NCI-H2029 treated with DMSO at 0.1 percent for 48 hours (cell line): ENCODE results near the gene PPIL6.
A peak's percentile ranks its signal among the peaks of the same experiment; 100 is the strongest.
"Not testable (repeated sequence)": the region's sequence is repeated elsewhere in the genome, so short reads cannot be mapped to it uniquely, and the experiment has no call there.

Experiments
- DNase-seq: peaks from one replicate; lab custom pipeline; 2025; lab: John Stamatoyannopoulos, UW

The PPIL6 gene

DNA sequence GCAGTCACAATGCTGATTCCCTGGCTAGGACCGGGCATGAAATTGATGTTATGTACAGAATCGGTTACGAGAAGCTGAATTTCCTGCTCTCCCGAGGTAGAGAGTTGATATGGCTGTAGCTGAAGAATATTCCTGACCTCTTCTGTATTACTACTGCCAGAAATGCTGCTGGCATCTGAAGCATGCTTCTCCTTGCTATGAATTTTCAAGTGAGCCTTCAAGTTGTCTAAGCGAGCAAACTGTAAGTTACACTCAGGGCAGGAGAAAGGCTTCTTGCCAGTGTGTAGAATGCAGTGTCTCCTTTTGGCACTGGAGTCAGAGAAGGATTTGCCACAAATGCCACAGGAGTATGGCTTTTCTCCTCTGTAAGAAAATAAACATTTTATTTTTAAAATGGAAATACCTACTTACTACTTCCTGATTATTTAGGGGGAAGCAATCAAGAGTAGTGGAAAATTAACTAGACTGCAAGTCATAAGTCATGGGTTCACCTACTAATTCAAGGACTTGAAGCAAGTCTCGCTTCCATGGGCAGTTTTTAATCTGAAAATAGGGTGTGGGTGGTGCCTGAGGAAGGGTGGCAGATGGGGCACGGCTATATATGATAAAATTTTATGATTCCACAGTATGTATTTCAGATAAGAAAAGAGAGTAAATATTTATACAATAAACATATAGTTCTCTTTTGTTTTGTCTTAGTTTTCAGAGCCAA is 25.9 kb upstream of the PPIL6 start:
- no peak for DNase-seq

DNA sequence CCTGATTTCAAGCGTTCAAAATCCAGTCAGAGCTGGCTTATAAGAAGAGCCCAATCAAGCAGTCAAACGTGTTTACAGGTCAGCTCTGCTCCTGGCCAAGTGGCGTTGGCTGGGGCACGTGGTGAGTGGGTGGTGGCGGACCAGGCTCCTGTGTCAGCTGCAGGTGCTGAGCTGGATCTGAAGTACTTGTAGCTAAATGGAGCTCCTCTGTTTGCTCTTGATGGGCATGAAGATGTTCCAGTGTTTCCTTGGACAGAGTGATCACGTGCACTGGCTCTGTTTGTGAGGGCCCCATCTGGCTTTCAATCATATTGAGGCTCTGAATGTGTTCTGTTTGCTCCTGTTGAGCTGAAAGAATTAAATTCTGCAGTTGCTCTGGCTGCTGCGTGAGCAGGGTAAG is 25.3 kb upstream of the PPIL6 start:
- DNase-seq: peak; percentile 99

DNA sequence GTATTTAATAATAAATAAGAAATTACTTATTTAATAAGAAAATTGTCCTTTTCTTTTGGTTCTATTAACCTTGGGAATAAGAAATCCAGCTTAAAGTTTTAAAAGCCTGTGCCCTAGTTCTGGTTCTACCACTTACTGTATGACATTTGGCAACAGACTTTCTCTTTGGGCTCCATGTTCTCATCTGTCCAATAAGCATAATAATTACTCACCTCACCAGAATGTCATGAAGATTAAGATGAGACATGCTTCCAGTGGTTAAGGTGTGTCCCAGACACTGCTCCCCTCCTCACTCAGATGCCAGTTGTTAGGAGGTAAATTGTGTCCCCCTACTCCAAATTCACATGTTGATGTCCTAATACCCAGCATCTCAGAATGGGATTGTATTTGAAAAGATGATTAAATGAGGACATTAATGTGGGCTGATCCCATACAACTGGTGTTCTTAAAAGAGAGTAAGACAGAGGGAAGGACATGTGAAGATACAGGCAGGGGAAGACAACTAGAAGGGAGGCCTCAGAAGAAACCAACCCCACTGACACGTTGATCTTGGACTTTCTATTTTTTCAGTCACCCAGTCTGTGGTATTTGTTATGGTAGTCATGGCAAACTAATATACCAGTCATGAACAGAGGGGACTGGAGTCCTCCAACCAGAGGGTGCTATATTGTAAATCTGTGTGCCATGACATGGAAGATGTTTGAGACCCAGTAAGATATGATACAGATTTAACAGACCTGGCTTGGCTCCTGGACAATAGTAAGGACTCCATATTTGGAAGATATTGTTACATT is 21.5 kb upstream of the PPIL6 start:
- no peak for DNase-seq

DNA sequence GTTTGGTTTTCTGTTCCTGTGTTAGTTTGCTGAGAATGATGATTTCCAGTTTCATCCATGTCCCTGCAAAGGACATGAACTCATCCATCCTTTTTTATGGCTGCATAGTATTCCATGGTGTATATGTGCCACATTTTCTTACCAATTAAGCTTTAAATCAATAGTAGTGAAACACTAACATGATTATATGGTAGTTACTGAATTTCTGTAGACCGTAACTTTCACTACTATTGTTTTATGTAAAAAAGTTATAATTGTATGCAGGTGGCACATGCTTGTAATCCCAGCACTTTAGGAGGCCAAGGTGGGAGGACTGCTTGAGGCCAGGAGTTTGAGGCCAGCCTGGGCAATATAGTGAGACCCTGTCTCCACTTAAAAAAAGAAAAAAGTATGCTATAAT is 20.8 kb upstream of the PPIL6 start:
- DNase-seq: not testable (repeated sequence)

DNA sequence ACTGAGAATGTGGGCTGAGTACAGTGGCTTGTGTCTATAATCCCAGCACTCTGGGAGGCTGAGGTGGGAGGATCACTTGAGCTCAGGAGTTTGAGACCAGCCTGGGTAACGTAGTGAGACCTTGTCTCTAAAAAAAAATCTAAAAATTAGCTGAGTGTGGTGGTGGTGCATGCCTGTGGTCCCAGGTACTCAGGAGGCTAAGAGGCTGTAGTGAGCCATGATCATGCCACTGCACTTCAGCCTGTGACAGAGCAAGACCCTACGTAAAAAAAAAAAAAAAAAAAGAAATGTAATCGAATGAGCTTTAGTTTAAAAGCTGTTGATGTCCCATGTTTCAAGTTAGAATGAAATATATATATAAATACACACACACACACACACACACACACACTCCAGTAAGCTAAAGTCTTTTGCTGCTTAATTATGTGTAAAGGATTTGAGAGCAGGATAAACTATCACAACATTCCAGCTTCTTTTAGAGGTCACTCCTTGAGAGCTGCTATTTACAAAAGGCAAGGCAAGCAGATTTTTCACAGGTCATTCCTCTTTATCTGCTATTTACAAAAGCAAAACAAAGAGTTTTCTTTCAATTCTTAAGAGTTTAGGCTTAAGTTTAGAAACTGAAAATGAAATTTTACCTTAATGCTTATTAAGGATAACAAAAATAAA is 19.9 kb upstream of the PPIL6 start:
- DNase-seq: no peak

DNA sequence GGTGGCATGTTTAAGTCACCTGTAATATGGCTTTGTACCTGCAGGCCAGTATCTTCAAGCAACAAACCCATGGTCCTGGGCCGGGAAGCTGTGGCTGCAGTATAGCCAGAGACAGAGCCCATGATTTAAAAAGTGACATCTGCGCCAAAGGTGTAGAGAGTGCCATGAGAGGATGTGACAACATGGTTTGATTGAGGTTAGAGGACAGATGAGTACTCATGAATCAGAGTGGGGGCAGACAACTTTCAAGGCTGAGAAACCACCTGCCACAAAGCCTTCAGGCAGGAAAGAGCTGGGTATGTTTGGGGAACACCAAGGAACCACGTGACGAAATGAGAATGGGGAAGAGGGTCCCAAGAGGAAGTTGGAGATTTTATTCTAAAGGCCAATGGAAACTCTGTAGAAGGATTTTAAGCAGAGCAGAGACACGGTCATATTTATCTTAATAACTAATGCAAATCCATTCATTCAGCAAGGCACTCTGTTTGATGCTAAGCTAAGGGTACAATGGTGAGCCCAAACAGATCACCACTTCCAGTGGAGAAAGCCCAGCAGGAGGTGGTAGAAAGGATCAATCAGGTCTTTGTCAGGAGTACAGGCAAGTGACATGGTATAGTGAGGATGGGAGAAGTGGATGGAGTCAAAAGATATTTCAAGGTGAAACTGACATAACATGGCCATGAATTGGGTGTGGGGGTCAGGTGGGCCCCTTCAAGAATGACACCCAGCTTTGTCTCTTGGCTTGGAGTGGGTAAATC is 18.5 kb upstream of the PPIL6 start:
- no peak for DNase-seq

DNA sequence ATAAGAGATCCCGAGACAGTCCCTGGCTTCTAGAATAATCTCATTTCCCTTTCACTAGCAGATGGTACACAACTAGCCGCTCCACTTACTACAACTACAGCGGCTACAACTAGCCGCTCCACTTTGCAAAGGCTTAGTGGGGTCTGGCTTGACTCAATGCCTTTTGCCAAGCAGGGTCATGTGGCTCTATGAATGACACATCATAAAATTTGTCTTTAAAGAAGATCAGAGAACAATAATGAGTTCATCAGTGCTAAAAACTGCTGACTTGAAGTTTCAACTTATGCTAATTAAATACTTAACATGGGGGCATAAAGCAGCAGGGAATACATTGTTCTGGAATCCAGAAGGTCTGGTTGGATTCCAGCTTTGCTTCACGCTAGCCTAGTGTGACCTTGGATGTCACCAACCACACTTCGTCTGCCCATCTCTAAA is 17.2 kb upstream of the PPIL6 start:
- DNase-seq: no peak

DNA sequence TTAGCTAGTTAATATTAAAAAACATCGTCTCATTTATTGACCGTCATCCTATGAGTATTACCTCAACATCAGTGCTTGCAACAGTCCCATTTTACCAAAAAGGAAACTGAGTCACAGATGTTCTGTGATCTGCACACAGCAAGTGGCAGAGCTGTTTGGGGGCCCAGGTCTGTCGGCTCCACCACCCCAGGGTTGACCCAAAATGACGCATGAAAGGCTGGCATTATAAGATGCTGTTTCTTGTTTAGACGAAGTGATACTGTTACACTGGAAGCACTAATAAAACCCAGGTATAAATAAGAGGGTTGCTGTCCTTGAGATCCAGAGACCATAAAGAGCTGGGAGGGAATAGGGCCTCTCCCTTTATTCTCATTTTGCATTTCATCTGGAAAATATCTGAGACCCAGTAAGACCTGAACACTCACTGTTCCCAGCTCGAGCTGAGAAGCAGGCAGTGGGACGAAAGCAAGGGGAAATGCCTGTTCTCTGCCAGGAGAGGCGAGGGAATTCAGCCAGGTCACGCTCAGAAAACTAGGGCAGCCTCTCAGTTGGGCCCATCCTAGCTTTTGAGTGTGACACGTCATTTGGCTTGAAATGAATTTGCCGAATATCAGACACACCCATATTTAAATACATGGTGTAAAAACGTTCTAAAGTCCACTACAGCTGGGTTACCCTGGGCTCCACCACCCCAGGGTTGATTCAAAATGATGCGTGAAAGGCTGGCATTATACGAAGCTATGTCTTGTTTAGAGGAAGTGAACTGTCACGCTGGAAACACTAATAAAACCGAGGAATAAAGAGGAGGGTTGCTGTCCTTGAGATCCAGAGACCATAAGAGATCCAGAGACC is 16.5 kb upstream of the PPIL6 start:
- DNase-seq: no peak

DNA sequence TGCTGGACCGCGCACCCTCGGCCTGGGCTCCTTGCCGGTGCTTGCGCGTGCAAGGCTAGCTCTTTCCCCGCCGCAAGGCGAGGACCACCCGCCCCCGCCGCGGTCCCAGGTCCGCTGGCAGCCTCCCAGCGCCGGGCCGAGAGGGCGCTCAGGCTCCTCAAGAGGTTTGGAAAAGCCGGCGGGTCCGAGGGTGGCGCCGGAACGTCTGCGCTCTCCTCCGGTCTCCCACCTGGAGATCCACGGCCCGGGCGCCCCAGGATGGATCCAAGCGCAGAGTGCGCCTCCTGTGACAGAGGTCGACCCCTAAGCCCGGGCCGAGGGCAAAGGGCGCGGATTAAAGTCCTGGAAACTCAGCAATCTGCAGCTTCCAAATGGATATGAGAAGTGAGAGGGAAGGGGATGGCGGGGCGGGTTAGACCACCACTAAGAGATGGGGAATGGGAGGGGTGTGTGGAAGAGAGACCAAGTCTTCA is 15.7 kb upstream of the PPIL6 start:
- no peak for DNase-seq

DNA sequence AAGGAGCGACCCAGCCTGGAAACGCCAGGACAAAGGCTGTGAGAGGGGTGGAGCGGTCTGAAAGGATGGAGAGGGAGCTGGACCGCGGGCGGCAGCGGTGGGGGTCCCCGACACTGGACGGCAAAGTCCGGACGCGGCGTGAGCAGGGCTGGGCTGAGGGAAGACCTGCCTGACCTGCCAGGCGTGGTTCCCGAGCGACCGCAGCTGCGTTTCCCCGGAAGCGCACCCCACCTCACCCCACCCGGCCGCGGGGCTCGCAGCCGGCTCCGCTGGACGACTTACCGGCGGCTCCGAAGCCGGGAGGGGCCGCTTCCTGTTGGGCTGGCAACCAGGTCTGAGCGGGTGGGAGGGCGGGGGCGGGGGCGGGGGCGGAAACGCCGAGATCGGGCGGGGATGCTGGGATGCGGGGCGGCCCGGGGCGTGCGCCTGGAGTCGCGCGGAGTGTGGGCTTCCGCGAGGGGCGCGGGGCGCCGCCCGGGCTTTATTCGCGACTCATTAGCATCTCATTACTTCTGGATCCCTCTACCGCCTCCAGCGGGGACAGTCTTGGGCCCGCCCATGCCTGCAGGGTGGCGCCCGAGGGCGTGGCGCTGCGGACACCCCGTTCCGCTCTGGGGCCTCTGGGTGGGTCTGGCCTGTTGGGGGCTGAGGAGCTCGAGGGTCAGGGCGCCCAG is 15.1 kb upstream of the PPIL6 start, which contains the start of gene MICAL1:
Gene MICAL1 (minus strand): TSS at position 336 of the 674 bp plus-strand sequence. CDS start 1,576 bp downstream, outside the sequence.
- peak; percentile 23 for DNase-seq

DNA sequence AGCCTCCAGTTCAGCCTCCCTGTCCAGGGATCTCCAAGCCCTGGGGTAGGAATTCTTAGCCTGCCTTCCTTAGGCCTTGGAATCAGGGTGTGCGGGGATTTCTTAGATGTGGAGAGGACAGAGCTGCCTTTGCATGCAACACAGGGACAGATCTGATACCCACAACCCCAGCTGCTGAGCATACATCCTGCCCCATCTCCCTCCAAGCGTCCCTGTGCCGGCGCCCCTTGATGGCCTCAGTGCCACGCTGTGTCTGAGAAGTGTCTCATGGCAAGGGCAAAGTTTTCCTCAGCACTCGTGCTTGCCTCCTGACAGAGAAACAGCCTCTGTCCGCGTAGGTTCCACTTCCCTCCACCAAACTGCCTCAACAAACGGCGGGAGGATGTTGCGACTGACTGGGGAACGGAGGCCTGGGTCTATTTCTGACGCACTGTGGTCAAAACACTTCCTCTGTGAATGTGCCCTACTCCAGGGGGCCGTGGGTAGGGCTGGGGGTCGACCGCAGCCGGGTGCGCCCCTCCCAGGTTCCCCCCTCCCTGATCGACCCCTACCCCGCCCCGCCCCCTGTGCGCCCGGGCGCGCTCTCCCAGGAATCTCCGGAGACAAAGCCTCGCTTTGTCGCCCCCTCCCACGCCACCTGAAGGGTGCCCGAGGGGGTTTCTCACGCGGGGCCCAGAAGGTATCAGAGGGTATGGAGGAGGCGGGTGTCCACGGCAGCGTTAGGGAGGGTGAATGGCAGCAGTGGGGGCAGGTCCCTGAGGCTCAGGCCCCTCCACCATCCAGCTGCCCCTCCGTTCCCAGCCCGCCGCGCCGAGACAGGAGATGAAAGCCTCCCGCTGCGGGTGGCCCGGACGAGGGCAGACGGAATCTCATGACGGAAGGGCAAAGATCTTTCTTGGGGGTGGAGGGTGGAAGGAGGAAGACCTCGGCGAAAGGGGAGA is 14.3 kb upstream of the PPIL6 start:
- no peak for DNase-seq

DNA sequence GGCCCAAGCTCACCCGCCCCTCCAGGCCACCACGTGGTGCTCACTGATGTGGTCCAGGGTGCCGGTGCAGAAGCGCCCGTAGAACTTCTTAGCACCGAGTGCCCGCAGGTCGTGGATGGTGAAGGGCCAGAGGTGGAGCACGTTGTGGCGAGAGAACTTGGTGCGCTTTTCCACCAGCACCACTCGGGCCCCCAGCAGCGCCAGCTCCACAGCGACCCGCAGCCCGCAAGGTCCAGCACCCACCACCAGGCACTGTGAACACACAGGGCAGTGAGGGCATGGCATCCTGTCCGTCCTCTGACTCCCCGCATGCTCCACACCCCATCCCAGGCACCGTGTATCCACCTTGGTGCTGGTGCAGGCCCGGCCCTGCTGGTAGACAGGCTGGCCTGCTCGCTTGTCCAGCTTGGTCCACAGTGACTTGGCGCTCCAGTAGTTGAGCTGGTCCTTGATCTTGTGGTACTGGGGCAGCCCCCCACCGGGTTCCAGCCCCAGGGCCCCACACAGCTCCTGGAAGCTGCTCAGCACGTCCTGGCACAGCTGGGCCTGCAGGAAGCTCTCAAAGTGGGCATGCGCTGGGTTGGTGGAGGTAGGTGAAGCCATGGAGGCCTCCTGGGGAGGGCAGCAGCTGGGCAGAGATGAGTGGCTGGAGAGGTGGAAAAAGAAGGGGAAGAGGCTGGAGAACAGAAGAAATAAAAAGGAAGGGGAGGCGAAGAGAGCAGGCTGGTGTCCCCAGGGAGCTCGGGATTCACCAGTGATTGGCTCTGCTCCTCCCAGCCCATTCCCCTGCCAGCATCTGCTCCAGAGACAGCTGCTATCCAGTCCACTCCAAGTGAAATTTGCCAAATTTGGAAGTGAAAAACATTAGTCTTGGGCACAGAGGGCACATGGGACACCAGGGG is 13.4 kb upstream of the PPIL6 start:
- no peak for DNase-seq

DNA sequence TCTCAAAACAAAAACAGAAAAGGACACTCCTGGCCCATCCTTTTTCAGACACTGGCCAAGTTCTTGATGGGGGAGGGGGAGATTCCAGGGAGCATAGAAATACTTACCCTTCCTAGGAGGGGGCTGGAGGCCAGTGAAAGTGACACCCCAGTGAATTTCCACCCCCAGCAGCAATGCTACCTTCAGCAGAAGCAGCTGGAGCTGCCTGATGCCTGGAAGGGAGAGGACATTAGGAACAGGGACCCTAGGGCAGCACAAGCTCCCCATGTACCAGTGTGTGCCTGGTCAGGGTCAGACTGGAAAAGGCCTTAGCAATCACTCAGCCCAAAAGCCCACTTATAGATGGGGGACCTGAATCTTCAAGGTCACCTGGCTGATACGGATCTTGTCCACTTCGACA is 12.7 kb upstream of the PPIL6 start:
- no peak for DNase-seq

DNA sequence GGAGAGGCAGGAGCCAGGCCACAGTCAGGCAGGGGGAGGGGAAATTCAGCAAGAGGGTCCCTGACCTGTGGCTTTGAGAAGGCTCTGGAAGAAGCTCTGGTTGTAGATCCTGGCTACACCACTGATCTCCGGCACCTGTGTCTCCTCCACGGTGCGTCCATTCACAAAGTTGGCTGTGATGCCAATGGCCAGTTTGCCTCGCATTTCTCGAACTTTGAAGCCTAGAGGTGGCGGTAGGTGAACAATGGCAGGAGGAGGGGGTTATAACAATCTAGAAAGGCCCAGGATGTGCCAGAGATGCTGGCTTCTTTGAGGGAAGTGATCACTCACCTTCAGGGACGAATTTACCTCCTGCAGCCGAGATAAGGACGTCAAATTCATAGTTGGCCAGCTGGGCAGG is 11.8 kb upstream of the PPIL6 start:
- no peak for DNase-seq

DNA sequence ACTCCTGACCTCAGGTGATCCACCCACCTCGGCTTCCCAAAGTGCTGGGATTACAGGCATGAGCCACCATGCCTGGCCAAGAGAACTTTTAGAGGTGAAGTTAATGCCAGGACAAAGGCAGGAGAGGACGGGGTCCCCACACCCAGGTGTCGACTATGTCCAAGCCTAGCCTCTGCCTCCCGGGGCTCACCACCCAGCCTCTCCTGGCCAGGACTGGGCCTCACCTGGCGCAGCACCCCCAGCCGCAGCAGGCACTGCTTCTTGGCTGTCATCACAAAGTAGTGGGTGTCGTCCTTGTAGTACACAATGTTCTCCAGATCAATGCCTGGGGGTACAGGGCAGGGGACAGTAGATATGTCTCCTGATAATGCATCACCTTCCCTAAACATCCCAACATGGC is 10.9 kb upstream of the PPIL6 start:
- DNase-seq: no peak

DNA sequence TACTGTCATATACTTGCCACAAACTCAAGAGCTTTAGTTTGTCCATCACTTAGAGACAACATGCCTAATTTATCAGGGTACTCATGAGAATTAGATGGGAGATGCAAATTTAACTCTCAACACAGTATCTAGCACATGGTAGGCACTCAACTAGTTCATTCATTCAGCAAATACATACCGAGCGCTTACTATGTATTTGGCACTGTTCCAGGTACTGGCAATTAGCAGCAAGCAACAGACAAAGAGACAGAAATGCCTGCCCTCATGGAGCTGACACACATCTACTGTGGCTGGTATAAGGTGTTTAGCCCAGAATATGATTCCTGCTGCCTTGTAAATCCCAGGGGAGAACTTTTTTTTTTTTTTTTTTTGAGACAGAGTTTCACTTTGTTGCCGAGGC is 10.4 kb upstream of the PPIL6 start:
- no peak for DNase-seq

DNA sequence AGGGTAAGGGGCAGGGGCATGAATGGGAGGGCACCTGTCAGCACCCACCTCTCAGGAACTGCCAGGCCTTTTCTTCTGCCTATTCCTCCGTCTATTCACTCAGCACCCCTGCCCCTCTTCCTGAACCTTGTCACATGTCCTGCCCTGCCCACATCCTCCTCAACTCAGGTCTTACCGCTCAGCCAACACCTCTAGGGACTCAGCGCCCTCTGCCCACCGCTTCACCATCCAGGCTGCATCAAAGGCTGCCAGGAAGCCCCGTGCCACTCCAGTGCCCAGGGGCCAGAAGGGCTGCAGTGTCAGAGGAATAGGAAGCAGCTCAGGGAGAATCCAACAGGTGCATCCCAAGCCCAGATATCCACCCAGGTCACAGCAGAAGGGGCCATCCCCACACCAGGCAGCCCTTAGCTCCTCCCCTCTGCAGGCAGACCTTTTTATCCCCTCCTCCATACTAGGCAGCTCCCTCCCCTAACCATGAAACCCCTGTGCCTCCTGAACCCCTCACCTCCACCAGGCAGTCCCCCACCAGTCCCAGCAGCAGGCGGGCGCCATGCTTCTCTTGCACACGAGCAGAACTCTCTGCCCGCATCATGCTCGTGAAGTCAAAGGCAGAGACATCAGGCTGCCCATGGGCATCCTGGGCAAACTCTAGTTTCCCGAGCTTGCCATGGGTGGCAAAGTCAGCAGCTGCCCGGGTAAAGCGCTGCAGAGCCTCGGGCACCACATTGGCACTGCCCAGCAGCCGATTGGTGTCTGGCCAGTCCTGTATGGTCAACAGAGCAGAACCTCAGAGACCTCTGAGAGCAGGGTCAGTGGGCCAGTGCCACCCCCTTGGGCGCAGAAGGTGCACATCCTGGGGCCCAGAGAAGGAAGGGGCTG is 9.6 kb upstream of the PPIL6 start:
- no peak for DNase-seq
